ENCODE measurements around the gene YPEL2. TPM values are rescaled to one million over a fixed set of nuclear protein-coding genes. Genes with fewer than 3 reads are reported as not detected.
"Not testable (repeated sequence)": the region's sequence is repeated elsewhere in the genome, so short reads cannot be mapped to it uniquely, and the experiment has no call there.

Gene YPEL2, protein sequence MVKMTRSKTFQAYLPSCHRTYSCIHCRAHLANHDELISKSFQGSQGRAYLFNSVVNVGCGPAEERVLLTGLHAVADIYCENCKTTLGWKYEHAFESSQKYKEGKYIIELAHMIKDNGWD
- polyA plus RNA-seq (2013, experiment 1 of 4), result 10.1 TPM
- polyA plus RNA-seq (2013, experiment 2 of 4), result 12.5 TPM
- 7.5 TPM for polyA plus RNA-seq (2013, experiment 3 of 4)
- polyA plus RNA-seq (2013, experiment 4 of 4), result 10.6 TPM

DNA sequence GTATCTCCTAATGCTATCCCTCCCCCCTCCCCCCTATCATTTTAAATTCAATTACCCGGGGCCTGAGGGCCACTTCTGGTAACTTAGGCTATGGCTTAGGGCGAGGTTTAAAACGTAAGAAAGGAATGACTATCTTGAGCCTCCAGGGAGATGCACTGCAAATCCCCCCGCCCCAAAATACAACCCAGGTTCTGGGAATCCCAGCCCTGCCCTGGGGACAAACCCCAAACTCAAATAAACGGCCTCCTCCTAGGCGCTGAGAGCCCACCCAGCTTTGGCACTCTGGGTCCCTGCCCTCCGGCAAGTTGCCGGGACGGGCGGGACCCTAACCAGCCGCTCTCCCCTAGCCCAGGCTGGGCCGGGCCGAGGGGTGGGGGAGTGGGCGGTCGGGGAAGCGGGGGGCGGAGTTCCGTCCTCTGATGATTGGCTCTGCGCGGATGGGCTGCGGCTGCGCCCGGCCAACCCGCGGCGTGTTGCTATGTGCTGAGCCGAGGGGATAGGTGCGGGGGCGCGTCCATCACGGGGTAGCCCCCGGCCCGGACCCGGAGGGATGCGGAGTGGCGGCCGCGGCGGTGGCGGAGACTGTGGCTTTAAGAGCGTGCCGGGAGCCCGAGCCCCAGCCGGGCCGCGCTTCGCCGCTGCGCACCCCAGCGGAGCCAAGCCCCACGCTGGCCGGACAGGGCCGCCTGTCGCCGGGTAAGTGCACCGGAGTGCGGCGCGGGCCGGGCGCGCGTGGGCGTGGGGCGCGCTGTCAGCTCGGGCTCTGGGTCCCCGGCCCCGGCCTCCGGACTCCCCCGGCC is at the start of gene YPEL2:
Gene YPEL2, plus strand, starts transcription at position 527 of the 800 bp plus-strand sequence. CDS start 21,755 bp downstream, outside the sequence.
- Histone ChIP-seq H3K4me3 (ENCODE audit: insufficient read depth, low read depth, low read length) (peak within 1 kb of the TSS; percentile 63), H3K27me3 (ENCODE audit: control insufficient read depth, insufficient read depth, low read length, poor library complexity, severe bottlenecking) (peaks cover 35% of the 10 kb centered on the region), H3K36me3 (ENCODE audit: control insufficient read depth, insufficient read depth, low read length) (no peaks in the 10 kb centered on the region), H3K9me3 (ENCODE audit: control insufficient read depth, low read length) (no peaks in the 10 kb centered on the region), H3K27ac (ENCODE audit: insufficient read depth, low read depth, low read length, poor library complexity, severe bottlenecking) (peak within 1 kb of the TSS; percentile 27), H3K4me1 (ENCODE audit: control insufficient read depth, insufficient read depth, low read length) (peaks cover 44% of the 10 kb centered on the region)
- WGBS, 2 experiments, result 1% methylated on average over 71 of the region's 71 CpGs

DNA sequence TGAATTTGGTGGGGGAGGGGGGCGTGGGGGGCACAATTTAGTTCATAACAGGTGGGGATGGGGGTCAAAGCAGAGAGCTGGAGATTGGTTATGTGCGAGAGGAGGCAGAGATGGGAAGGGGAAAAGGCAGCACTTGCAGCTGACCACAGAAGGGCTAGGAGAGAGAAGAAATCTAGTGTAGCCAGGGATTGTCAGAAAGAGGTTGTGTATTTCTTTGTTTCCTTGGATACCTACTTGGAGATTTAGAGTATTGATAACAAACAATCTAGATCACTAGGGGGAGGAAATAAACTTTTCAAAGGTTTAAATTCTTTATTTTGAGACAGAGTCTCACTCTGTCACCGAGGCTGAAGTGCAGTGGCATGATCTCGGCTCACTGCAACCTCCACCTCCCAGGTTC is 47.1 kb upstream of the YPEL2 start:
- Histone ChIP-seq H3K9me3 (ENCODE audit: control insufficient read depth, low read length) (no peaks in the 10 kb centered on the region), H3K36me3 (ENCODE audit: control insufficient read depth, insufficient read depth, low read length) (no peaks in the 10 kb centered on the region), H3K4me3 (ENCODE audit: insufficient read depth, low read depth, low read length) (no peak overlapping the region), H3K27ac (ENCODE audit: insufficient read depth, low read depth, low read length, poor library complexity, severe bottlenecking) (no peak overlapping the region), H3K27me3 (ENCODE audit: control insufficient read depth, insufficient read depth, low read length, poor library complexity, severe bottlenecking) (no peaks in the 10 kb centered on the region), H3K4me1 (ENCODE audit: control insufficient read depth, insufficient read depth, low read length) (no peaks in the 10 kb centered on the region)
- 74% methylated on average over 4 of the region's 4 CpGs for WGBS, 2 experiments

DNA sequence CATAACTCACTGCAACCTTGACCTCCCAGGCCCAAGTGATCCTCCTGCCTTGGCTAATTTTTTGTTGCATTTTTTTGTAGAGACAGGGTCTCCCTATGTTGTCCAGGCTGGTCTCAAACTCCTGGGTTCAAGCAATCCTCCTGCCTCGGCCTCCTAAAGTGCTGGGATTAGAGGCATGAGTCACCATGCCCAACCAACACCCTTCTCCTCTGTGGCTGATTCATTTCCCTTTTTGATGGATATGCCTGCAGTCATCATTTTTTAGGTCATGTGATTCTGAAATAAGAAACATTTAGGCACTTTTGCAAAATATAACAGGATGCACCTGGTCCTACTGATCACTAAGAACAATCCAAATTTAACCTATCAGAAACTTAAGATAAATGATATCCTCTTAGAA is 44.0 kb upstream of the YPEL2 start:
- WGBS, 2 experiments, result 70 to 74% methylated on average over 1 of the region's 1 CpG
- H3K4me1 ChIP-seq (ENCODE audit: control insufficient read depth, insufficient read depth, low read length), result no peaks in the 10 kb centered on the region

DNA sequence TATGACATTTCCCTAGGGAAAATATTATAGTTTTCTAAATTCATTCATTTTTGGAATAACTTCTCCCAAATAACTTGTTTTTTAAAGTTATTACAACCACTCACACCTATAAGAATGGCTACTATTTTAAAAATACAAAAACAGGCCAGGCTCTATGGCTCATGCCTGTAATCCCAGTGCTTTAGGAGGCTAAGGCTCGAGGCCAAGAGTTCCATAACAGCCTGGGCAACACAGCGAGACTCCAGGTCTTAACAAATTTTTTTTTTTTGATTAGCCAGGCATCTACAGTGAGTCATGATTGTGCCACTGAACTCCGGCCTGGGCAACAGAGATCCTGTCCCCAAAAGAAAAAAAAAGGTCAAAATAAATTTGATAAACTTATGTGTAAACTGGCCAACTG is 43.6 kb upstream of the YPEL2 start:
- WGBS, 2 experiments, result 90 to 93% methylated on average over 3 of the region's 3 CpGs

More for the DNA sequence above, 44.0 kb upstream of the YPEL2 start:
- Histone ChIP-seq H3K27me3 (ENCODE audit: control insufficient read depth, insufficient read depth, low read length, poor library complexity, severe bottlenecking) (no peaks in the 10 kb centered on the region), H3K36me3 (ENCODE audit: control insufficient read depth, insufficient read depth, low read length) (no peaks in the 10 kb centered on the region), H3K27ac (ENCODE audit: insufficient read depth, low read depth, low read length, poor library complexity, severe bottlenecking) (no peak overlapping the region), H3K4me3 (ENCODE audit: insufficient read depth, low read depth, low read length) (no peak overlapping the region), H3K9me3 (ENCODE audit: control insufficient read depth, low read length) (no peaks in the 10 kb centered on the region)

DNA sequence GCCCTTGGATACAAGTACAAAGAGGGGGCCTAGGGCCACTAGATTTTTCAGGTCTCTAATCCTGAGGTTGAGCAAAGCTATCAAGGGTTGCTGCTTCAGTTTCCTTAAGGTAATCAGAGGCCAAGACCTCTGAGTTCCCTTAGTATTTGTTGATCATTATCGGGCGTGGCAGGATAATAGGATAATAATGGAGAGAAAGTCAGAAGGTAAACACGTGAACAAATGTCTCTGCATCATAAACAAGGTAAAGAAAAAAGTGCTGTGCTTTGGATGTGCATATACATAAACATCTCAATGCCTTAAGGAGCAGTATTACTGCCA is 41.5 kb upstream of the YPEL2 start:
- Histone ChIP-seq H3K4me1 (ENCODE audit: control insufficient read depth, insufficient read depth, low read length) (no peaks in the 10 kb centered on the region), H3K27ac (ENCODE audit: insufficient read depth, low read depth, low read length, poor library complexity, severe bottlenecking) (no peak overlapping the region), H3K36me3 (ENCODE audit: control insufficient read depth, insufficient read depth, low read length) (no peaks in the 10 kb centered on the region), H3K9me3 (ENCODE audit: control insufficient read depth, low read length) (no peaks in the 10 kb centered on the region), H3K4me3 (ENCODE audit: insufficient read depth, low read depth, low read length) (no peak overlapping the region), H3K27me3 (ENCODE audit: control insufficient read depth, insufficient read depth, low read length, poor library complexity, severe bottlenecking) (no peaks in the 10 kb centered on the region)
- WGBS, 2 experiments, result 68 to 72% methylated on average over 3 of the region's 3 CpGs

More for the DNA sequence above, 43.6 kb upstream of the YPEL2 start:
- Histone ChIP-seq H3K27me3 (ENCODE audit: control insufficient read depth, insufficient read depth, low read length, poor library complexity, severe bottlenecking) (no peaks in the 10 kb centered on the region), H3K27ac (ENCODE audit: insufficient read depth, low read depth, low read length, poor library complexity, severe bottlenecking) (no peak overlapping the region), H3K9me3 (ENCODE audit: control insufficient read depth, low read length) (no peaks in the 10 kb centered on the region), H3K4me3 (ENCODE audit: insufficient read depth, low read depth, low read length) (no peak overlapping the region), H3K36me3 (ENCODE audit: control insufficient read depth, insufficient read depth, low read length) (no peaks in the 10 kb centered on the region), H3K4me1 (ENCODE audit: control insufficient read depth, insufficient read depth, low read length) (no peaks in the 10 kb centered on the region)

DNA sequence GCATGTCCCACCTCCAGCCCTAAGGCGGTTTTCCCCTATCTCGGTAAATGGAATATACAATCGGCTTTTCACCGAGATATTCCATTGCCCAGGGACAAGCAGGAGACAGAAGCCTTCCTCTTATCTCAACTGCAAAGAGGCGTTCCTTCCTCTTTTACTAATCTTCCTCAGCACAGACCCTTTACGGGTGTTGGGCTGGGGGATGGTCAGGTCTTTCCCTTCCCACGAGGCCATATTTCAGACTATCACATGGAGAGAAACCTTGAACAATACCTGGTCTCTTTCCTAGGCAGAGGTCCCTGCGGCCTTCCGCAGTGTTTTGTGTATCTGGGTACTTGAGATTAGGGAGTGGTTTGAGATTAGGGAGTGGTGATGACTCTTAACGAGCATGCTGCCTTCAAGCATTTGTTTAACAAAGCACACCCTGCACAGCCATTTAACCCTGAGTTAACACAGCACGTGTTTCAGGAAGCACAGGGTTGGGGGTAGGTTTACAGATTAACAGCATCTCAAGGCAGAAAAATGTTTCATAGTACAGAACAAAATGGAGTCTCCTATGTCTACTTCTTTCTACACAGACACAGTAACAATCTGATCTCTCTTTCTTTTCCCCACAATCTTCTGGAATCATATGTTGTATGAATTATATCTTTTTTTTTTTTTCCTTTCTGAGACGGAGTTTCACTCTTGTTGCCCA is 41.0 kb upstream of the YPEL2 start:
- not testable (repeated sequence) for H3K36me3 ChIP-seq (ENCODE audit: control insufficient read depth, insufficient read depth, low read length); H3K4me3 ChIP-seq (ENCODE audit: insufficient read depth, low read depth, low read length); H3K27me3 ChIP-seq (ENCODE audit: control insufficient read depth, insufficient read depth, low read length, poor library complexity, severe bottlenecking); H3K9me3 ChIP-seq (ENCODE audit: control insufficient read depth, low read length); H3K27ac ChIP-seq (ENCODE audit: insufficient read depth, low read depth, low read length, poor library complexity, severe bottlenecking); H3K4me1 ChIP-seq (ENCODE audit: control insufficient read depth, insufficient read depth, low read length)
- 38% methylated on average over 11 to 12 of the region's 12 CpGs for WGBS, 2 experiments

DNA sequence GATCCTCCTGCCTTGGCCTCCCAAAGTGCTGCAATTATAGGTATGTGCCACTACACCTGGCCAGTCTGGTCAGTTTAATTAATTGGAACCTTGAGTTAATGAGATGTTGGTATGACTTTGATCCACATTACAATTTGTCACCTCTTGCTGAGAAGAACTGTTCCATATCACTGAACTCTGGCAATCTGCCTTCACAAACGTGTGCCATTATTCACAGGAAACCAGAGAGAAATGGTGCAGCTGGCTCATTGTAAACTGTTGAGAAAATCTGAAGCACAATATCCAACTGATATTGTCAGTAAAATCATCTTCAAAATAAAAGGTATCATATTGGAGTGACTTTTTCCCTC is 39.3 kb upstream of the YPEL2 start:
- Histone ChIP-seq H3K27ac (ENCODE audit: insufficient read depth, low read depth, low read length, poor library complexity, severe bottlenecking) (no peak overlapping the region), H3K27me3 (ENCODE audit: control insufficient read depth, insufficient read depth, low read length, poor library complexity, severe bottlenecking) (no peaks in the 10 kb centered on the region), H3K36me3 (ENCODE audit: control insufficient read depth, insufficient read depth, low read length) (no peaks in the 10 kb centered on the region), H3K9me3 (ENCODE audit: control insufficient read depth, low read length) (no peaks in the 10 kb centered on the region), H3K4me1 (ENCODE audit: control insufficient read depth, insufficient read depth, low read length) (no peaks in the 10 kb centered on the region), H3K4me3 (ENCODE audit: insufficient read depth, low read depth, low read length) (no peak overlapping the region)
- WGBS, 2 experiments, result 88 to 100% methylated on average over 1 of the region's 1 CpG

DNA sequence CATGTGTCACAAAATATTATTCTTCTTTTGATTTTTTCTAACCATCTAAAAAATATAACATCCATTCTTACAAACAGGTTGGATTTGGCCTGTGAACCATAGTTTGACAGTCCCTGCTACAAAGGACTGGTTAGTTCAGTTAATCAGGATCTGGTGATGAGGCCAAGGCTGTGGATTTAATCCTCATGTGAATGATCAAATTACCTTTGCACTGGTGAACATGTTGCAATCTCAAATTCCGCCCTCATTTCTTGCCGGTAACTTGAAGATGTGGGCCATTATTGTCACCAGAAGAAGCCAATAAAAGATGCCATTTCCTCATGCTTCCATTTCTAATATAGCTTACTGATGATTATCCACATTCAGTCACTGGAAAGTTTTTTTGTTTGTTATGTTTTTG is 35.3 kb upstream of the YPEL2 start:
- no peaks in the 10 kb centered on the region for H3K9me3 ChIP-seq (ENCODE audit: control insufficient read depth, low read length)
- WGBS, 2 experiments, result 94 to 95% methylated on average over 2 of the region's 2 CpGs
- H3K4me1 ChIP-seq (ENCODE audit: control insufficient read depth, insufficient read depth, low read length), result no peaks in the 10 kb centered on the region
- H3K36me3 ChIP-seq (ENCODE audit: control insufficient read depth, insufficient read depth, low read length), result no peaks in the 10 kb centered on the region
- no peak overlapping the region for H3K4me3 ChIP-seq (ENCODE audit: insufficient read depth, low read depth, low read length)
- H3K27me3 ChIP-seq (ENCODE audit: control insufficient read depth, insufficient read depth, low read length, poor library complexity, severe bottlenecking), result no peaks in the 10 kb centered on the region
- H3K27ac ChIP-seq (ENCODE audit: insufficient read depth, low read depth, low read length, poor library complexity, severe bottlenecking), result no peak overlapping the region

DNA sequence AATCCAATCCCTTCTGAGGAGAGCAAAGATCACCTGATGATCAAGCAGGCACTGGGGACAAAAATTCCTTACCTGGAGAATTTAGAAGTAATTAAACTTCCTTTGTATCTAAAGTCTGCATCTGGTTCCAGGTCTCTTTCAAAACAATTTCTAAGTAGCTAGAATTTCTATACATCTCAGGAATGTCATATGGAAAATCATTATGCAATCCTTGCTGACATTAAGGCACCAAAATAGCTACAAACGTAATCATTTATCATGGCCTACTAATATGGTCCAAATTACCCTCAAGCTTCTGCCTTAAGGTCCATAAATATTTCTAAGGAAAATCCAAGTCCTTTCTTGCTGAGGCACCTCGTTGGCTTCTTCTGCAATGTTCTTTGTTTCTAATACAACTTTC is 32.9 kb upstream of the YPEL2 start:
- Histone ChIP-seq H3K27me3 (ENCODE audit: control insufficient read depth, insufficient read depth, low read length, poor library complexity, severe bottlenecking) (no peaks in the 10 kb centered on the region), H3K27ac (ENCODE audit: insufficient read depth, low read depth, low read length, poor library complexity, severe bottlenecking) (no peak overlapping the region), H3K36me3 (ENCODE audit: control insufficient read depth, insufficient read depth, low read length) (no peaks in the 10 kb centered on the region), H3K4me1 (ENCODE audit: control insufficient read depth, insufficient read depth, low read length) (no peaks in the 10 kb centered on the region), H3K9me3 (ENCODE audit: control insufficient read depth, low read length) (no peaks in the 10 kb centered on the region), H3K4me3 (ENCODE audit: insufficient read depth, low read depth, low read length) (no peak overlapping the region)
- WGBS, 2 experiments, result 89% methylated on average over 2 of the region's 2 CpGs

DNA sequence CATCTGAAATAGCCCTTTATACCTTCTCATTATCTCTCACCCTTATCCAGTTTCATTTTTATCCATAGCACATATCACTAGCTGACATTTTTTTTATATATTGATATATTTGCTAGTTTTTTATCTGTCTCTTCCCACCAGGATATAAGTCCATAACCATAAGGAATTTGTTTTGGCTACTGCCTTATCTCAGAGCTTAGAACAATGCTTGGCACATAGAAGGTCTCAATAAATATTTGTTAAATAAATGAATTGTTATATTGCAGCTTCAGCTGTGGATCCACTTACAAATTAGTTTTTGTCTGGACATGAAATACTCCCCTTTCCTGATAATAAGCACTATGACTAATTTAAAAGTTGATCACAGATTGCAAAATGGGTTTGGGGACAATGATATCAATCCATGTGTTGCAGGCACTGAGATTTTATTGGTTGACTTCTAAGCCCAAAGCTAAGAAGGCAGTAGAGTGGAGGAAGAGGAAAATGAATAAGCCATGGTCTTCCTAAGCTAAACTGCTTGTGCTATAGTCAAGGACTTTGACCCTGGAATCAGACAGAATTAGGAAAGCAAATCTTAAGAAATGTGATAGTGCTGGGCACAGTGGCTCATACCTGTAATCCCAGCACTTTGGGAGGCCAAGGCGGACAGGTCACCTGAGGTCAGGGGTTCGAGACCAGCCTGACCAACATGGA is 31.9 kb upstream of the YPEL2 start:
- H3K27ac ChIP-seq (ENCODE audit: insufficient read depth, low read depth, low read length, poor library complexity, severe bottlenecking), result no peak overlapping the region
- WGBS, 2 experiments, result 88 to 98% methylated on average over 2 of the region's 2 CpGs
- H3K27me3 ChIP-seq (ENCODE audit: control insufficient read depth, insufficient read depth, low read length, poor library complexity, severe bottlenecking), result no peaks in the 10 kb centered on the region

More for the DNA sequence above, 31.9 kb upstream of the YPEL2 start:
- Histone ChIP-seq H3K36me3 (ENCODE audit: control insufficient read depth, insufficient read depth, low read length) (no peaks in the 10 kb centered on the region), H3K9me3 (ENCODE audit: control insufficient read depth, low read length) (no peaks in the 10 kb centered on the region), H3K4me3 (ENCODE audit: insufficient read depth, low read depth, low read length) (no peak overlapping the region), H3K4me1 (ENCODE audit: control insufficient read depth, insufficient read depth, low read length) (no peaks in the 10 kb centered on the region)
